Testis (tissue), 2 donors: ENCODE results near the gene ATP11C.

ENCODE experiments used
- POLR2A ChIP-seq: fragments of 450-650 bp; IDR thresholded peaks from one replicate; pipeline ENCODE4 v1.6.1; 2017; ENCODE audit warnings: antibody characterized with exemption, mild to moderate bottlenecking, moderate library complexity
- TF ChIP-seq, protein P1 (sequence below), 3 experiments: fragments of 450-650 bp in 2 of 3; fragments of 200-600 bp in 1 of 3; sonication (generic) in 1 of 3; IDR thresholded peaks; one replicate each; pipeline ENCODE4 v1.5.1; 2016 to 2019; ENCODE audit warnings: antibody characterized with exemption in 3 of 3, mild to moderate bottlenecking in 2 of 3, moderate library complexity in 1 of 3

DNA sequence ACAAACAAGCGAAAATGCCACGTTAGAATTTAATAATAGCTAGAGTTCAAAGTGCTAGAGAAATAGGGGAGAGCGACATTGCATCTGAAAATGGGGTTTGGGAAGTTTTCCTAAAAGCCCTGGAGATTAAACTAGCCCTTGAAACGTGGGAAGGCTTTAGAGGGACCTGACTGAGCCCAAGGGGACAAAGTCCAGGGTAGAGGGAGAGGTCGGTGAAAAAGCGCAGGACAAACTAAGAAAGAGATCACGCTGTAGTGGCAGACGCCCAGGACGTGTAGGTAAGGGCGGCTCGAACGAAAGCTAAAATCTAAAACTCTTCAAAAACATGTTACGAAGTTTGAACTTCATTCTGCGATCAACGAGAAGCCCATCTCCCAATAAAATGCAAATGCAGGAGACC, 1.1 kb upstream of the ATP11C start:
- TF ChIP-seq, protein P1, sequence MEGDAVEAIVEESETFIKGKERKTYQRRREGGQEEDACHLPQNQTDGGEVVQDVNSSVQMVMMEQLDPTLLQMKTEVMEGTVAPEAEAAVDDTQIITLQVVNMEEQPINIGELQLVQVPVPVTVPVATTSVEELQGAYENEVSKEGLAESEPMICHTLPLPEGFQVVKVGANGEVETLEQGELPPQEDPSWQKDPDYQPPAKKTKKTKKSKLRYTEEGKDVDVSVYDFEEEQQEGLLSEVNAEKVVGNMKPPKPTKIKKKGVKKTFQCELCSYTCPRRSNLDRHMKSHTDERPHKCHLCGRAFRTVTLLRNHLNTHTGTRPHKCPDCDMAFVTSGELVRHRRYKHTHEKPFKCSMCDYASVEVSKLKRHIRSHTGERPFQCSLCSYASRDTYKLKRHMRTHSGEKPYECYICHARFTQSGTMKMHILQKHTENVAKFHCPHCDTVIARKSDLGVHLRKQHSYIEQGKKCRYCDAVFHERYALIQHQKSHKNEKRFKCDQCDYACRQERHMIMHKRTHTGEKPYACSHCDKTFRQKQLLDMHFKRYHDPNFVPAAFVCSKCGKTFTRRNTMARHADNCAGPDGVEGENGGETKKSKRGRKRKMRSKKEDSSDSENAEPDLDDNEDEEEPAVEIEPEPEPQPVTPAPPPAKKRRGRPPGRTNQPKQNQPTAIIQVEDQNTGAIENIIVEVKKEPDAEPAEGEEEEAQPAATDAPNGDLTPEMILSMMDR (IDR thresholded peaks at IDR 0.05) = no peak
- no peak for TF ChIP-seq POLR2A
